ENCODE results near the gene NAPEPLD. TPM values are rescaled to one million over a fixed set of nuclear protein-coding genes. Genes with fewer than 3 reads are reported as not detected.
"Not testable (repeated sequence)": the region's sequence is repeated elsewhere in the genome, so short reads cannot be mapped to it uniquely, and the experiment has no call there.

NAPEPLD gene
- 7.3 TPM for polyA plus RNA-seq (2013, experiment 1 of 2; ENCODE audit: insufficient read length)
- 7.3 TPM for polyA plus RNA-seq (2013, experiment 2 of 2; ENCODE audit: insufficient read length)

DNA sequence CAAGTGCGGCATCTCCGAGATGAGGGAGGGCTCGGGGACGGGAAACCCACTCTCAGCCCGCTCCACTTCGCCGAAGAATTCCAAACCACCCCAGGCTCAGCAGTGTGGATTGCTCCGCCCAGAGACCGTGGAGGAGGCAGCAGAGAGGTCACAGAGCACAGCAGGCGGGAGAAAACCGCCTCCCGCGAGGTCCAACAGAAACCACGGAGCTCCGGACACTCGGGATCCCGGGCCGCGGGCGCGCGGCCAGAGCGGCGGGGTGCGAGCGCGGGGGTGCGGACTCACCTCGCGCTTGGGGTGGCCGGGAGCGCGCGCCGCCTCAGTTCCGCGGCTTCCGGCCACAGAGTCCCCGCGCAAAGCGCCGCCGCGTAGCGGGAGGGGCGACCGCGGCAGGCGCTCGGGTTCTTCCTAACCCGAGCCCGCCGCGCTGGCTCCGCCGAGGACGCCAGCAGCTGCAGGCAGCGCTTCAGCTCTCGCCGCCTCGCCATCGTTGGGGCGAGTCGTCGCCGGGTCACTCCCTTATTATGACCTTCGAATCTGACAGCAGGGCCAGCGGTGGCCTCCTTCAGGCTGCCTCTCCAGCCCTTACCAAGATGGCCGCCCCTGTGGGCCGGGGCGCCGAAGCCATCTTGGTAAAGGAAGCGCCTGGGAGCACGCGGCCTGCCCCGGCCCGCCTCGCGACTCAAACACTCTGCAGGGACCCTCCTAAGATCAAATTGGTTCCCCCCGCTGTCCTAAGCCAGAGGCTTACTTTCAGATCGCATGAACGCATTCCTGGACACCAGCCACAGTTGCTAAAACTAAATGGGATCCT is at the start of gene NAPEPLD:
Gene NAPEPLD, minus strand, starts transcription at position 106 of the 814 bp plus-strand sequence. CDS start 20,323 bp downstream, outside the sequence.
- peak; percentile 88 for DNase-seq

DNA sequence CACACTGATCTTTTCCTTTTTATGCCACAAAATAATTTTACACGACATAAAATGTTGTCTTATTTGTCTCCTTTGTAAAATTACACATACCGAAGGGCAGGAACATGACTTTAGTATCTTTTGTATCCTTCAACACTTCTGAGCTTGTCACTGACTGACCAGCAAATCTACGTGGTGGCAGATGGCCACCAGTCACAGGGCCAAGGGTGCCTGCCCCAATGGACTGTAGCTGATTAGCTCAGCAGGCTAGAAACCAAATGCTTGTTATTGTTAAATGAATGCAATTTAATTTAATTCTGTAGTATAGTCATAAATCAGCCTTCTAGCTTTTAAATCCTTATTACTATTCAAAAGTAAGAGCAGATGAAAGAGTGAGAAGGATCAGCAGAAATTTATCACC is 49.2 kb upstream of the NAPEPLD start:
- not testable (repeated sequence) for DNase-seq

DNA sequence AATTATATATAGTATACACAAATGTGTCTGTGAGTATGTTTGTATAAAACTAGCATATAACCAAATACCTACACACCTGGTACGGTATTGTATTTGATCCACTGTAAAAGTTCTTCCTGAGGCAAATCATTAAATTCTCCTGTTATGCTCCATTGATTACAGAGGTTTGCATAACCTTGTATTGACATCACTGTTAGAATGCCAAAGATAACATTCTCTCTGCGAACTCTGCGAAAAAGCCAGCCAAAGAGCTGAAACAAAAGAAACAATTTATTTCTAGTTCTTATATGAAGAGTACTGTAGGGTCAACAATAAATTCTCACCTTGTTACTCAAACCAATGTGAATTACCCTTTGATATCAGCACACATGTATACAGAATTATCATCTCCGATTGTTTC is 46.5 kb upstream of the NAPEPLD start:
- not testable (repeated sequence) for DNase-seq

DNA sequence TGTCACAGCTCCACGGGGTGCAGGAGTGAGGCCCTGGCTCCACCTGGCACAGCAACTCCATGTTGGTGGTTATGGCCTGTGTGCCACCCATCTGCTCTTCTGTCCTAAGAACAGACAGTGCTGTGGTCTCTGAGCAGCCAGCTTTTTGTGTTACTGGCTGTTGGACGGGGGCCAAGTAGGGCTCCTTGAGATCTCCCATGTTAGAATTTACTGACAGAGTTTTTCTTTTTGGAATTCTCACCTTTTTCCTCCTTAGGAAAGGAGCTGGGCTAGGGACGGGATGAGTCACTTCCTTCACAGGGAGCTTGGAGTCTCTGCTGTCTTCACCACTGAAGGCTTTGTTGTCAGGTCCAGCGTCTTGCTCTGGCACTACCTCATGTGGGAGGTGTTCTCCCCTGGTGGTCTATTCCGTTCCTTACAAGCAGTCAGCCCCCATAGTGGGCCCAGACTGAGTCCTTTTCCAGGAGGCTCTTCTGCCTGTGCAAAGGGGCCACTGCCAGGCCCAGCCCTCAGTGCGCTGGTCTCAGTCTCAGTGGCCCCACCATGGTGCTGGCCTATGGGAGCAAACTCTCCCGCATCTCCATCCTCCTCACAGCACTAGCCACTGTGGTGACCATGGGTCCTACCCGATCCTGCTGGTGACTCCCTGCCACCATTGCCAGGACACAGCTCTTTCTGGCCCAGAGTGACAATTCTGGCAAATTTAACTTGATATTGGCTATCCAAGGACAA is 23.7 kb upstream of the NAPEPLD start:
- not testable (repeated sequence) for DNase-seq

DNA sequence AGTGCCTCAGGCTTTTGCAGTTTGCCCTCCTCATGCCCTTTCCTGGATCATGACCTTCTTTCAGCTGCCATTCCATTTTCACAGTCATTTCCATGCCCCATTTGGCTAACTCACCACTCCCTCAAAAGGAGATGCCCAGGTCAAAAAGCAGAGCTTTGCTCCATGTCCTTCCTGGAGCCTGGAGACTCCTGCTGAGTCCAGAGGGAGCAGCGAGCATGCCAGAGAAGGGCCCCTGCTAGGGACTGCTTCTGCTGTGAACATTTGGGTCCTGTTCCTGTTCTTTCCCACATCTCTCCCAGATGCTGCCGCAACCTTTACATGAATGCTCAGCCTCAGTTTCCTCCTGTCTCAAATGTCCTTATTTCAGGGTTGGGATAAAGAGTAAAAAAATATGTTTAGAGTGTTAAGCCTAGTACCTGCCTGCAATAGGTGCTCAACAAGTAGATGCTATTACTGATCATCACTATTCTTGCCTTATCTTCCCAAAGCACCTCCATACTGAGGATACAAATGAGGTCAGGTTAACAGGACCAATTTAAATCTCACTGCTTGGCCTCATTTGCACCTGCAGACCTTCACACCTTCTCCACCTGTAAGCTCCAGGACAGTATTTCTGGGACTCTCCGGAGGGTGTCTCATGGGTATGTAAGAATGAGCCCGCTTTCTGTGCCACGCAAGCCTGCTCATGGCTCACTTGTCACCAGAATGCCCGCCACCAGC is 23.0 kb upstream of the NAPEPLD start:
- DNase-seq, result not testable (repeated sequence)

DNA sequence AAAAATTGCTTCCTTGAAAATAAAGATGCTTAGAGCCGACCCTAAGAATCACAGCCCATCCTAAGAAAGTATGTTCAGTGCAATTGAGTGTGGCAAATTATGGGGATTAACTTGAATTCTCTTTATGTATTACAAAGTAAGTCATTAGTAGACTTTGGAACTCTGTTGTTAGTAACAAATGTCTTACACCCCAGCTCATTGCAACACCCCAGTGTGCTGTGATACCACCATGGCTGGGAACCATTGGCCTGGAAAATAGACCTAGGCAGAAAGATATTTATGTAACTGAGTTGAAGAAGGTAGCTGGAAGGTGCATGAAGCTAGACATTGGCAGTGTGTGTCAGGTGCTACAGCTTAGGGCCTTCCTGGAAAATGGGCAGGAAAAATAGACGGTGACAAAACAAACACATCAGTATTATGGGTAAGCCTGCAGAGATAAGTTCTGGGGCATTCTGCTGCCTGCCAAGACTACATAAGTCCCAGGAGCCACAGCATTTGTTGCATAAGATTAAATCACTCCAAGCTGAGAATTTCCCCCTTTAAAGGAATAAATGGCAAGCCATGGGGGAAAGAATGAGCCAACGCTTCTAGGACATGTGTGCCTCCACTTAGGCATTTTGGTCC is 18.1 kb upstream of the NAPEPLD start:
- not testable (repeated sequence) for DNase-seq

DNA sequence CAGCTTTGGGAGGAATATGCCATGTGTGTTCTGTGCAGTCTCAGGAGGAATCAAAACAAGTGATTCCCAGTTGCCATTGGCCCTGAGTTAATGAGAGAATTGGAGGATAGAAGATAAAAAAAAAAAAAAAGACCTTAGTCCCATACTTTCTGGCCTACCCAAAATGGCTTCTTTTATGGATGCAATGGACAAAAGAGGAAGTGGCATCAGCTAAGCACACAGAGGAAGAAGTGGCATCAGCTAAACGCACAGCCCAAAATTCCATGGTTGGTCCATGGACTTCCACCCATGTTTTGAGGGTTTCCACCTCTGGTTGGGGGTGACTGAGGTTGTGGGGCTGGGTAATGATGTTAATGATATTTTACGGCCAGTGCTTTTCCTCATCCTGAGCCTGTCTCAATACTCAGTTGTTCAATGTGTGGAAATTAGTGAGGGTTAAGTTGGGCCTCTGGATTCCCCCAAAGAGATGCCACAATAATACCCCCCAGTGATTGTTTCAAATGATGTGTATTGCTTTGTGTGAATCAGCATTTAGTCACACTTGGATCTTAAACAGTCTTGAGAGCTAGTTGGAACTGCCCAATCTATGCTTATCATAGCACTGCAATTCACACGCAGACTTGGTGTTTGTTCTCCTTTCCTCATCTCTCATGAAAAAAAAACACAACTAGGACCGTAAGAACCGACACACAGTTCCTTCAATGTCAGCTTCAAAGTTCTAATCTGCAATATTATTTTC is 14.4 kb upstream of the NAPEPLD start:
- peak; percentile 11 for DNase-seq

DNA sequence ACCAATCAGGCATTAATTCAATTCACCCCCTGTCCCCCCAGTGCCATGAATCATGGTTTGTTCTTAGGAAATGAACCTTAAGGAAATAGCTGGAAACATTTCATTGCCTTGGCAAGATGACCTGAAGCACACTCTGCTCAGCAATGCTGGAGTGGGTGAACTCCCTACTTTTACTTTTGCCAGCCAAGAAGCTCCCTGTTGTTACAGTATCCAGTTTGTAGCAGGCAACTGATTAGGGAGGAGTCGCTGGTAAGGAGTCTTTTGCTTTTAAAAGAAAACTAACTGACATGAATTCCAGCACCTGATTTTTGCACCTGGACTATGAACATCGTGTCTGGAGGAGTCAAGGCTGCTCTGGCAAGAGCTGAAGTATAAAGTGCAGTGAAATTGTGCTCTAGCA is 13.7 kb upstream of the NAPEPLD start:
- DNase-seq, result not testable (repeated sequence)

DNA sequence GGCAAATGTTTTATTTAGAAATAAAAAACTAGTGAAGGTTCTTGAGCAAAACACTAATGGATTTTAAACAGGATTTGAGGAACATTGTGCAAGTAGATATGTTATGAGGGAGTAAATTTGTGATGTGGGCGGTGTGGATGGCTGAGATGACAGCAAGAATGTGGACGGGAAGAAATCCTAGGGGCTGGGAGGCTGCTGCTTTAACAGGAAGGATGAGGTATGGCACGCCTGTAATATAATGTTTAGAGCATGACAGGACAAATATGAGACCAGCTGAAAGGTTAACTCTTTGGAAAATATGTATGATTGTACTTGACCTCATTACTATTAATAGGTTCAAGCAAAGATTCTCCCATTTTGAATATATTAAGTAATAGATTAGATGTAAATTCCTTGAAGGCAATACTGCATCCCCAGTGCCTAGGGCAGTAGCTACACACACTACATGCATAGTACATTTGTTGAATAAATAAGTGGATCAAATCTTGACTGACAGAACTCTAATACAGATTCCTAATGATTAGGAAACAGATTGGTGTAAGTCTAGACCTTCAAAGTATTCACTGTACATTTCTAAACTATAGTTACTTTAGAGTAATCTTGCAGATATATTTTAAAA is 13.2 kb upstream of the NAPEPLD start:
- DNase-seq, result peak; percentile 45

DNA sequence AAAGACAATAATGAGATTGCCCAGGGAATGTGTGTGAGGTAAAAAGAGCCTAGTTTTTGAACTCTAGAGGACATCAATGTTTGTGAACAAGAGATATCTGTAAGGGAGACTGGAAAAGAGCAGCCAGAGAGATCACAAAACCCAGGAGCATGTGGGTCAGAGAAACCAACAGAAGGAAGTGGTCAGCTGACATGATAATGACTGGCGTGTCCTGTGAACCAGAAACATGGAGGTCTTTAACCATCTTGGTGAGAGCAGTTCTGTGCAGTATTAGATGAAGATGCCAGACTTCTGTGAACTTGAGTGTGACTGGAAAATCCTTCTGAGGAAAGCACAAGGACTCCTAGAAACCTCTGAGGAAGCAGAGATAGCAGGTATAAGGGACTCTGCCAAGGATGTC is 10.2 kb upstream of the NAPEPLD start:
- DNase-seq, result not testable (repeated sequence)

DNA sequence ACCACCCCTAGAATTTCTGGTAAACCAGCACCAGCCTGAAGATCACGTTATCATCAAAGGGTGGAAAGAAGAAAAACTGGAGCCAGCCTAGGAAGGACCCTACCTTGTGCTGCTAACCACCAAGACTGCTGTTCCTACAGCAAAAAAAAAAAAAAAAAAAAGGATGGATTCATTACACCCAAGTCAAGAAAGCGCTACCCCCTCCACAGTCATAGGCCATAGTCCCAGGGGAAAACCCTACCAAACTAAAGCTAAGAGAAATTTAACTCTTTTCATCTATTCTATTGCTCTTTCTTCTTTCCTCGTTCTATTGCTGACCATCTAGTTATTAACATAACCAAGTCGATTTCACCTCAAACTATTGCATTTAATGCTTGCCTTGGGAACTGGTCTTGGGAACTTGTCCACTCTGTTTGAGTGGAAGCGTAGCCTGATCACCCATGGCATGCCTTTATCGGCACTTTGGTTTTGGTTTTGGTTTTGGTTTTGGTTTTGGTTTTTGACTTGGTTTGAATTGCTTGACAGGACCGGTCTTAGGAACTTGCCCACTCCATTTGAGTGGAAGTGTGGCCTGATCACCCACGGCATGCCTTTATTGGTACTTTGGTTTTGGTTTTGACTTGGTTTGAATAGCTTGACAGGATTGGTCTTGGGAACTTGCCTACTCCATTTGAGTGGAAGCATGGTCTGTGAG is 6.6 kb upstream of the NAPEPLD start:
- not testable (repeated sequence) for DNase-seq

DNA sequence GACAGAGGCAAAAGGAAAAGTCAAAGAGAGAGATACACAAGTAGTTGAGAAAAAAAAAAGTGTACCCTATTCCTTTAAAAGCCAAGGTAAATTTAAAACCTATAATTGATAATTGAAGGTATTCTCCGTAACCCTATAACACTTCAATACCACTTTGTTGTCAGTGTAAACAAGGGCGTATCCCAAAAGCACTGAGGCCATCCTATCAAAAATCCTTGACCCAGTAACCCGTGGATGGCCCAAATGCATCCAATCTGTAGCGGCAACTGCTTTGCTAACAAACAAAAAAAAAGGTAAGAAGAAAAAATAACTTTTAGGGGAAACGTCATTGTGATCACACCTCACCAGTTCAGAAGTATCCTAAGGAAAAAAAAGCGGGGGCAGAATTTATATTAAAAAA is 5.1 kb upstream of the NAPEPLD start:
- DNase-seq, result no peak

DNA sequence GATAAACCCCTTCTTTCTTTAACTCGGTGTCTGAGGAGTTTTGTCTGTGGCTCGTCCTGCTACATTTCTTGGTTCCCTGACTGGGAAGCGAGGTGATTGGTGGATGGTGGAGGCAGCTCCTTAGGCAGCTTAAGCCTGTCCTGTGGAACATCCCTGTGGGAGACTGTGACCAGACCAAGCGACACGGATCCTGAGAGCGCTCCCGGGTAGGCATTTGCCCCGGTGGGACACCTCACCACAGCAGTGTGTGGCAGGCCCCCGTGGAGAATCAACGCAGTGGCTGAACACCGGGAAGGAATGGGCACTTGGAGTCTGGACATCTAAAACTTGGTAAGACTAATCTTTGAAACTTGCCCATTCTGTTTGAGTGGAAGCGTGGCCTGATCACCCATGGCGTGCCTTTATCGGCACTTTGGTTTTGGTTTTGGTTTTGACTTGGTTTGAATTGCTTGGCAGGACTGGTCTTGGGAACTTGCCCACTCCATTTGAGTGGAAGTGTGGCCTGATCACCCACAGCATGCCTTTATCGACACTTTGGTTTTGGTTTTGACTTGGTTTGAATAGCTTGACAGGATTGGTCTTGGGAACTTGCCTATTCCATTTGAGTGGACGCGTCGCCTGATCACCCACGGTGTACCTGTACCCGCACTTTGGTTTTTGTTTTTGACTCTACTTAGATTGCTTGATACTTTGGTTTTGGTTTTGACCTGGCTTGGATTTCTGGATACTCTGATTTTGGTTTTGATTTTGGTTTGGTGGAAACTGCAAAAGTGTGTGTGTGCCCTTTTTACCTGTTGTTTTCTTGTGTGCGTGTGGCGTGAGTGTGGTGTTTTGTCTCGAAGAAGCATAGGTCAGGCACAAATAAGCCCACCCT is 4.1 kb upstream of the NAPEPLD start:
- DNase-seq, result not testable (repeated sequence)

DNA sequence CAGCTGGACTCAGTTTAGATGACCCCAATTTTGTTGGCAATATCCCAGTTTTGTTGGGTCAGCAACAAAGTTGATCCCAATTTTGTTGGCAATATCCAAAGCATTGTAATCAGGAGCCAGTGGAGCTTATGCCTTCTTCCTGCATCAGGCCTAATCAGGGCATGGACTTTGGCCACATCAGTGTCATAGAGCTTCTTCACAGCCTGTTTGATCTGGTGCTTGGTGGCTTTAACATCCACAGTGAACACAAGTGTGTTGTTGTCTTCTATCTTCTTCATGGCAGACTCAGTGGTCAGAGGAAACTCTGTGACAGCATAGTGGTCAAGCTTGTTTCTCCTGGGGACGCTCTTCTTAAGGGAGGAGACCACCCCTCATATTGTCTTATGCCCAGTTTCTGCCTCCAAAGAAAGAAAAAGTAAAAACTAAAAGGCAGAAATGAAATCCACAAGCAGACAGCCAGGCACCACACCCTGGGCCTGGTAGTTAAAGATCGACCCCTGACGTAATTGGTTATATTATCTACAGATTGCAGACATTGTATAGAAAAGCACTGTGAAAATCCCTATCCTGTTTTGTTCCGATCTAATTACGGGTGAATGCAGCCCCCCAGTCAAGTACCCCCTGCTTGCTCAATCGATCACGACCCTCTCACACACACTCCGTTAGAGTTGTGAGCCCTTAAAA is 3.2 kb upstream of the NAPEPLD start:
- not testable (repeated sequence) for DNase-seq

DNA sequence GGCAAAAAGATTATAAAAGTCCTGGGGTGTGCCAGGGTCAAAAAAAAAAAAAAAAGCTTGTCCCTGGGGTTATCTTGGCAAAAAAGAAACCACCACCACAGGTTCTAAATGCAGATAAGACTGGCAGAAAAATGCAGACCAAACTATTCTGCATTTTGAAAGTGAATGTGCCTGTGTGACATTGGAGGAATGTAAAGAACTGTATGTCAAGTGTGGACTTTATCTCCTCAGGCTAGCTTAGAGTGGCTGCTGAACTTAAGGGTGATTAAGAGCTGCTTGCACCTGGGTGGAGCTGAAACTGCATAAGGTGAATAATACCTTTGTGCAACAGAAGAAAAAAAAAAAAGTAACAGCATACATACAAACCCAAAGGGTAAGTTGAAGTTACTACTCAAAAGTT is 1.3 kb upstream of the NAPEPLD start:
- DNase-seq, result no peak

DNA sequence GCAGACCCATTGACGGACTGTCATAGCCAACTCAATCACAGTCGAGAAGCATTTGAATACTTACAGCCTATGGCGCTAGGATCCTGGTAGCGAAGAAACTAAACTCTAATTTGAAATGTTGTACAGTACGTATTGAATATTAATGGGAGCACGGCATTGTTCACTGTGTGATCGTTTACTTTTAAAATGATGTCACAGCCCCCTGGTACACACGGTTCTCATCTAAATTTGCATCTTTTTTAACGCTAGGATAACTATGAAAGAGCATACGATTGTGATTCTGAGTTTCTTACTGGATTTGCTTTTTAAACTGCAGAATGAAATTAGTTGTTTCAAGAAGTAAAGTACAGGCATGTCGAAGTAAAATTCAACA is 895 bp upstream of the NAPEPLD start:
- no peak for DNase-seq

DNA sequence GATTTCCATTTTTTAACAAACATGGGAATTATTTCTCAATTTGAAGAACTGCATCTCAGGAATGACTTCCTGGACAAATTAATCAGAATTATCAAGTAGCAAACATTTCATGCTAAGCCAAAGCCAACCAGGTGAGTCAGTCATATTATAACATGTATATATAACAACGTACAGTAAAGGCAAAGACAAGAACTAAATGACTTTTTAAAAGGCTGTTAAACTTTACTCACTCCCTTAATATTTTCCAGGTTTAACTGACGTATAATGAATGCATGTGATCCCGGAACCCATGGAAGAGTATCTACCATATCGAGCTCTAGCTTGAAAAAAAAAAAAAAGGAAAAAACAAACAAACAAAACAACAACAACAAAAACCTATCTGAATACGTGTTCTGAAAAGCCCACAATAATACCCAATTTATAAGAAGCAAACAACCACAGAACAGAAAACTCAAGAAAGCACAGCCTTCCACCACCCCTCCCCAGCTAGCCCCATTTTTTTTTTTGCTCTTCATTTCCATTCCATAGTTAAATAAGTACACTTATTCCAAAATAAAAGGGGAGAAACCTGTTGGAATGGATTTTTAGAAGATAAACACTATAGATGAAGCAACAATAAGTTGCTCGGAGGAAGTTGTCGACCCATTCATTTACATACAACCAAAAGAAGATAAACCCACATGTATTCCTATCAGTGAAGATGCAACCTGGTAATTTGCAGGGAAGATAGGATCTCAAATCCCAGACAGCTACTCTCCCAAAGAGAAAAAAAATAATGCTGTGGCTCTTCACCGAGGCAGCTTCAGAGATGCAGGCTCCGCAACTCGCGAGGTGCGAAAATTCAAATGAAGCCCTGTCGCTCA is 537 bp downstream of the NAPEPLD start:
- DNase-seq, result no peak

DNA sequence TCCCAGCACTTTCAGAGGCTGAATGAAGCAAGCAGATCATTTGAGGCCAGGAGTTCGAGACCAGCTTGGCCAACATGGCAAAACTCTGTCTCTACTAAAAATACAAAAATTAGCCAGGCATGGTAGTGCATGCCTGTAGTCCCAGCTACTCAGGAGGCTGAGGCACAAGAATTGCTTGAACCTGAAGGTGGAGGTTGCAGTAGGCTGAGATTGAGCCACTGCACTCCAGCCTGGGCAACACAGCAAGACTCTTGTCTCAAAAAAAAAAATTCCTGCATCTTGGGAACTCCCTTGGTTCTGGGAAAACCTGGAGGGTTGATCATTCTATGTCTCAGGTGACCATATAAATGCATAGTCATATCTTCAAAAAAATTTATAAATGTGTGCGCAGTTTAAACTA is 4.1 kb downstream of the NAPEPLD start:
- DNase-seq, result not testable (repeated sequence)
